Neutrophil (primary cell): ENCODE measurements around the gene ASTN1.

Experiments
- H3K27ac ChIP-seq: fragments of 200-600 bp; sonication (generic); 2 replicates; pipeline ENCODE4 v1.5.1; 2016; ENCODE audit warnings: mild to moderate bottlenecking, moderate library complexity
- H3K27me3 ChIP-seq: fragments of 200-600 bp; sonication (generic); 2 replicates; pipeline ENCODE4 v1.6.0; 2016; ENCODE audit warnings: mild to moderate bottlenecking
- H3K36me3 ChIP-seq: fragments of 200-600 bp; sonication (generic); 2 replicates; pipeline ENCODE4 v1.5.1; 2017
- H3K4me1 ChIP-seq, 2 experiments: fragments of 200-600 bp in 1 of 2; sonication (generic) in 1 of 2; 1 replicate in 1 of 2; 2 replicates in 1 of 2; pipeline versions ENCODE4 v1.5.1 to v1.6.1; 2013 to 2016; ENCODE audit warnings: low read depth in 1 of 2, low read length in 1 of 2, mild to moderate bottlenecking in 1 of 2, moderate library complexity in 1 of 2; ENCODE audit not compliant: control insufficient read depth in 1 of 2, insufficient read depth in 1 of 2
- H3K4me3 ChIP-seq, 2 experiments: fragments of 200-600 bp in 1 of 2; sonication (generic) in 1 of 2; 1 replicate in 1 of 2; 2 replicates in 1 of 2; pipeline ENCODE4 v1.5.1; 2013 to 2016; ENCODE audit warnings: low read depth in 1 of 2, low read length in 1 of 2, mild to moderate bottlenecking in 1 of 2, moderate library complexity in 1 of 2
- H3K9me3 ChIP-seq: fragments of 200-600 bp; sonication (generic); 2 replicates; pipeline ENCODE4 v1.5.1; 2016
- TF ChIP-seq, protein P1 (sequence below): fragments of 200-600 bp; sonication (generic); IDR thresholded peaks from 2 replicates; pipeline ENCODE4 v1.5.1; 2016; ENCODE audit warnings: antibody characterized with exemption

ASTN1 gene

DNA sequence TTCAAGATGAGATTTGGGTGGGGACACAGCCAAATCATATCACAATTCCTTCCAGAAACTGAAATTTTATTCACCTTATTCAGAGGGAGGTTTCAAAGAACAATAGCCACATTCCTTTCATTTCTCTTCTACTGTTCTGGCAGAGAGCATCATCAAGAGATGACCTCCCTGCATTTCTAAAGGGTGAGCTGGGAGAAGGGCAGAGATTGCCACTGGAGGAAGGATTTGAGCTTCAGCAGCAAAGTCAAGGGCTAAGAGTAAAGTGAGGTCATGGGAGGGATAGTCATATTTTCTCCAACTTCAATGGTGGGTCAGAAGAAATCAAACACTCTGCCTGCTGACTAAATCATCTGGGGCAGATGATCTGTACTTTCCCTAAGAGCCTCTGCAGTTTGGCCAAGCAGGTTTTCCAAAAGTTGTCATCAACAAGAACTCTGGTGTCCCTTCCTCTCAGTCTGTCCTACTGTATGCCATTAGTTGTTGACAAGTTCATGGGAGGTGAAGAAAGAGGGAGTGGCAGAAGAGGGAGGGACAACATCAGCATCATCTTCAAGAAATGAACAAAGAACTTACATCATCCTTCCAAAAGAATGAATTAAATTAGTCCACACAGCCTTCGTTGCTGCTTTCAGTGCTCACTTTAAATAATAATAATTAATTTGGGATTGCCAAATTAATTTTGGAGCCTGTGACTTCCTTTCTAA, 298.3 kb downstream of the ASTN1 start:
- H3K4me3 ChIP-seq, result no peak overlapping the region
- no peaks in the 10 kb centered on the region for H3K9me3 ChIP-seq
- TF ChIP-seq, protein P1, sequence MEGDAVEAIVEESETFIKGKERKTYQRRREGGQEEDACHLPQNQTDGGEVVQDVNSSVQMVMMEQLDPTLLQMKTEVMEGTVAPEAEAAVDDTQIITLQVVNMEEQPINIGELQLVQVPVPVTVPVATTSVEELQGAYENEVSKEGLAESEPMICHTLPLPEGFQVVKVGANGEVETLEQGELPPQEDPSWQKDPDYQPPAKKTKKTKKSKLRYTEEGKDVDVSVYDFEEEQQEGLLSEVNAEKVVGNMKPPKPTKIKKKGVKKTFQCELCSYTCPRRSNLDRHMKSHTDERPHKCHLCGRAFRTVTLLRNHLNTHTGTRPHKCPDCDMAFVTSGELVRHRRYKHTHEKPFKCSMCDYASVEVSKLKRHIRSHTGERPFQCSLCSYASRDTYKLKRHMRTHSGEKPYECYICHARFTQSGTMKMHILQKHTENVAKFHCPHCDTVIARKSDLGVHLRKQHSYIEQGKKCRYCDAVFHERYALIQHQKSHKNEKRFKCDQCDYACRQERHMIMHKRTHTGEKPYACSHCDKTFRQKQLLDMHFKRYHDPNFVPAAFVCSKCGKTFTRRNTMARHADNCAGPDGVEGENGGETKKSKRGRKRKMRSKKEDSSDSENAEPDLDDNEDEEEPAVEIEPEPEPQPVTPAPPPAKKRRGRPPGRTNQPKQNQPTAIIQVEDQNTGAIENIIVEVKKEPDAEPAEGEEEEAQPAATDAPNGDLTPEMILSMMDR, result no peak
- H3K4me1 ChIP-seq, result no peaks in the 10 kb centered on the region
- H3K27ac ChIP-seq, result no peak overlapping the region
- no peaks in the 10 kb centered on the region for H3K27me3 ChIP-seq
- H3K36me3 ChIP-seq, result no peaks in the 10 kb centered on the region

DNA sequence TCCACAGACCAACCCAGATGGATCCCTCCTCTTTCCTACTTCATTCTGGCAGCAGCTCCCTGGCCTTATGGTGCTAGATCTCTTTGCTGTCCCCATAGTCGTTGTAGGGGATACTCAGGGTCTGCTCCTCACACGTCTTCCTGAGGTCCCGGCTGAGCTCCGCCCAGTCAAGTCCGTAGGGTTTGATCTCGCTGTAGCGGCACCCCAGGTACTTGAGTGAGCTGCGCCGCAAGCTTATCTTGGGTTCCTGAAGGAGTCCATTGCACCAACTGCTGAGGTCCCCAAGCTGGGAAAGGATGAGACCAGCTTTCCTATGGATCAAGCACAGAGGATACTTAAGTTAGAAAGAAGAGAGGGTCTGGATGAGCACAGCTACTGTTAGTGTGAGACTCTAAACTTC, 300.3 kb downstream of the ASTN1 start:
- Histone ChIP-seq H3K27ac (no peak overlapping the region), H3K9me3 (no peaks in the 10 kb centered on the region)

DNA sequence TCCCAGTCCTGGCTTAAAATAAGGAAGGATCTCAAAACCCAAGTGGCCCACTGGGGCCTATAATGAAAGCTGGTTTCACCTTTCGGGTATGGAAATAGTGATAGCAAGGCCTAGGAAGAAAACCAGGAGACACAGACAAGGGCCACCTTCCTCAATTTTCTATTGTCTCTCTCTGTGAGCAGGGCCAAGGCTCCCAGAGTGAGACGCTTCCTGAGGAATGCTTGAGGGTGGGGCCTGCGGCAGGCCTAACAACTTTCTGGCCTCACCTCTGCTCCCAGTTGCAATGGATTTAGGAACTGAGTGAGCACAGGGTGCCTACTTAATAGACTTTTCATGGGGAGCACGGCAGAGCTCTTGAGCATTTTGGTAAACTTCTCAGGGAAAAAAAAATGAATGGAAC, 300.9 kb downstream of the ASTN1 start:
- H3K36me3 ChIP-seq, result no peaks in the 10 kb centered on the region
- H3K27me3 ChIP-seq, result no peaks in the 10 kb centered on the region
- H3K4me3 ChIP-seq, result no peak overlapping the region
- no peaks in the 10 kb centered on the region for H3K4me1 ChIP-seq
- TF ChIP-seq, protein P1, result no peak
- no peaks in the 10 kb centered on the region for H3K9me3 ChIP-seq
- H3K27ac ChIP-seq, result no peak overlapping the region

More for the DNA sequence above, 300.3 kb downstream of the ASTN1 start:
- no peaks in the 10 kb centered on the region for H3K4me1 ChIP-seq
- TF ChIP-seq, protein P1, result no peak
- H3K4me3 ChIP-seq, result no peak overlapping the region
- no peaks in the 10 kb centered on the region for H3K36me3 ChIP-seq
- H3K27me3 ChIP-seq, result no peaks in the 10 kb centered on the region

DNA sequence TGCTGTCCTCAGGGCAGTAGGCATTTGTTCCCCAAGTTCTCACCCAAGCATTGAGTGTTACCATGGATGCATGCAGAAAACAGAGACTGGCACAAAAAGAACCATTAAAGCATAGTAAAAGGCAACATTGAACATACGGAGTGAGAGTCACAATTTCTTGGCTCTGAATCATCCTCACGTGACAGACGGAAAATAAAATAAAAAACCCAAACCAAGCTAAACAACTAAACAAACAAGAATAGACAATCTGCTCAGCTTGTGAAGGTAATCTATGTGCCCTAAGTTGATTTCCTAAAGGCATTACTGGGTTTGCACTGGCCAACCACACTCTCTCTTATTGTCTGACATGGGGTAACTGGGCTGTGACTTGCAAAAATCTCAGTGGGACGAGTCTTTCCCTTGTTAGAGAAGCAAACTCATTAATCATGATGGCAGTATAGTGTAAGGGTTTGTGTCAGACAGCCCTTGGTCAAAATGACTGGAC, 306.0 kb downstream of the ASTN1 start:
- no peak overlapping the region for H3K27ac ChIP-seq
- no peaks in the 10 kb centered on the region for H3K4me1 ChIP-seq
- no peaks in the 10 kb centered on the region for H3K9me3 ChIP-seq
- no peaks in the 10 kb centered on the region for H3K36me3 ChIP-seq
- TF ChIP-seq, protein P1, result no peak
- no peak overlapping the region for H3K4me3 ChIP-seq
- H3K27me3 ChIP-seq, result no peaks in the 10 kb centered on the region

DNA sequence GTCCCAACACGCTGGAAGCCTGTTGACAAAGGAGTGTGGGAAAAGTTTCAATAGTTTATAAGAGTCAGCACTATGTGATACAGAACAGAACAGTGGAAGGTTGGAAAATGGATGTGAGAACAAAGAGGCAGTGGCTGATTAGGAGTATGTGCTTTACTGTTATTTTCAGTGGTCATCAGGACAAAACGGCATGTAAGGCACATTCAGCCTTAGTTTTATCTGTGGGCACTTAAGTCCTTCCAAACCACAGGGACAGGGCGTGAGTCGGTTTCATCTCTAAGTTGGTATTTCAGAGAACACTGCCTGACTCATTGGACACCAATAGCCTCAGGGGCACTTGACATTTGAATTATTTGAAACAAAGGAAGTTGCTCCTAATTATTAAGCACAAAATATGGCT, 306.9 kb downstream of the ASTN1 start:
- Histone ChIP-seq H3K27ac (no peak overlapping the region), H3K9me3 (no peaks in the 10 kb centered on the region), H3K4me1 (no peaks in the 10 kb centered on the region), H3K4me3 (no peak overlapping the region), H3K36me3 (no peaks in the 10 kb centered on the region), H3K27me3 (no peaks in the 10 kb centered on the region)
- TF ChIP-seq, protein P1, result no peak
